Kidney (tissue), 14 donors: ENCODE data around the gene ENPP6. TPM values are rescaled to one million over a fixed set of nuclear protein-coding genes. Genes with fewer than 3 reads are reported as not detected.
A peak's percentile ranks its signal among the peaks of the same experiment; 100 is the strongest.

Experiments used
- DNase-seq, 5 donors: peaks; one replicate each; pipeline ENCODE4 v3.0.0-alpha.2; 2013 to 2020
- FAIRE-seq: peaks from 2 replicates; lab custom pipeline; 2012; peaks lifted over from hg19 to GRCh38; lab: Jason Lieb, UNC
- H3K27ac ChIP-seq, 2 donors: one replicate each; pipeline ENCODE4 v1.7.0; 2013; ENCODE audit warnings: low read depth in 2 of 2, low read length in 2 of 2, inconsistent platforms in 1 of 2
- H3K27me3 ChIP-seq: one replicate; pipeline ENCODE4 v1.7.1; 2013; ENCODE audit warnings: low read length, inconsistent platforms; ENCODE audit not compliant: control insufficient read depth, insufficient read depth
- H3K36me3 ChIP-seq, 3 donors: one replicate each; pipeline versions ENCODE4 v1.7.0 to v1.7.1; 2013; ENCODE audit warnings: low read length in 3 of 3, control low read depth in 1 of 3, inconsistent platforms in 1 of 3; ENCODE audit not compliant: insufficient read depth in 3 of 3, control insufficient read depth in 2 of 3
- H3K4me1 ChIP-seq, 3 donors: one replicate each; pipeline versions ENCODE4 v1.7.0 to v1.7.1; 2013; ENCODE audit warnings: low read length in 3 of 3, inconsistent platforms in 1 of 3, low read depth in 1 of 3; ENCODE audit not compliant: control insufficient read depth in 2 of 3, insufficient read depth in 2 of 3
- H3K4me3 ChIP-seq, 3 donors: one replicate each; pipeline versions ENCODE4 v1.7.0 to v1.8.1; 2013; ENCODE audit warnings: low read length in 3 of 3, control low read depth in 1 of 3, inconsistent platforms in 1 of 3
- H3K9ac ChIP-seq, 3 donors: one replicate each; pipeline versions ENCODE4 v1.7.0 to v1.7.1; 2013; ENCODE audit warnings: low read length in 3 of 3, control low read depth in 1 of 3, inconsistent platforms in 1 of 3
- H3K9me3 ChIP-seq, 3 donors: one replicate each; pipeline versions ENCODE4 v1.7.0 to v1.7.1; 2013; ENCODE audit warnings: low read length in 3 of 3, control low read depth in 1 of 3, inconsistent platforms in 1 of 3; ENCODE audit not compliant: control insufficient read depth in 2 of 3, insufficient read depth in 1 of 3
- intact Hi-C: fragments of 100-400 bp; cut with DNase I; formaldehyde crosslinking; loops from one replicate; pipeline ENCODE4 v1.11.1; 2022
- polyA plus RNA-seq: library from polyadenylated mRNA; stranded (reverse); fragments of 350-450 nt; fragmentation: Illumina TruSeq; extraction: RNeasy Lipid Tissue Mini Kit (QIAGEN cat#74804); gene quantifications from one replicate; pipeline ENCODE4 v1.2.3, GENCODE V29; 2014; ENCODE audit warnings: low read depth, low replicate concordance; ENCODE audit not compliant: insufficient read depth
- total RNA-seq: library from RNA; stranded (reverse); fragmentation: NEBNext Ultra II Directional; extraction: Animal tissue kit (Norgen Biotek cat#: 25700); gene quantifications from one replicate; pipeline ENCODE4 v1.2.1, GENCODE V29; 2021
- TF ChIP-seq, protein P1 (sequence below): IDR thresholded peaks from 3 replicates; pipeline ENCODE4 v1.5.1; 2012; ENCODE audit warnings: mild to moderate bottlenecking, moderate library complexity, borderline replicate concordance; ENCODE audit not compliant: insufficient read depth; ENCODE audit errors: extremely low read depth
- donor health status: control.
- donor health status: control.
- donor health status: control.
- donor health status: control.
- donor health status: control.
- donor health status: DM: yes; HTN: yes; CAD: no.
- donor health status: Normal renal cell carcinoma (clear cell type).

Gene ENPP6
- total and polyA plus RNA-seq, 2 donors from 2014 or later = 0.91 to 7.2 TPM

DNA sequence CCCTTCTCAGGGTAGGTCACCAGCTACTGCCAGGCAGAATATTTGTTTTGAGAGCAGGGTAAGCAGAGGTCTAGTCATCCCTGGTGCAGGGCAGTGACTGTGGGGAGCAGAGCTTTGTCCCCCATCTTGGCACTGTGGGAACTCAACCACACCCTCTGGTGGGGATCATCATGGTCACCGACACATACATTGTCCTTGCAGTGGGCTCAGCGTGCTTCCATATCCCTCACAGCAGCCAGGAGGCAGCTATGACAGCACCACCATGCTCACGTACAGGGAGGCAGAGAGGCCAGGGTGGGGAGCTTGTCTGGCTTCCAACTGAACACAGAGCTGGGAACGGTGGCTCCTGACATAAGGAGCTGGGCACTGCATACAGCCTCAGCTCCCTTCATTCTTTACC lies 102.3 kb downstream of the ENPP6 start:
- Histone ChIP-seq H3K9me3 (no peaks in the 10 kb centered on the region), H3K4me3 (no peak overlapping the region), H3K36me3 (no peaks in the 10 kb centered on the region), H3K27ac (no peak overlapping the region), H3K27me3 (no peaks in the 10 kb centered on the region), H3K4me1 (peaks cover 0 to 3% (median 0%) of the 10 kb centered on the region in 3 donors), H3K9ac (no peak overlapping the region)
- intact Hi-C loops = no loop called here
- DNase-seq = peak in 1 of 5 donors; percentile 29
- no peak for FAIRE-seq
- TF ChIP-seq, protein P1, sequence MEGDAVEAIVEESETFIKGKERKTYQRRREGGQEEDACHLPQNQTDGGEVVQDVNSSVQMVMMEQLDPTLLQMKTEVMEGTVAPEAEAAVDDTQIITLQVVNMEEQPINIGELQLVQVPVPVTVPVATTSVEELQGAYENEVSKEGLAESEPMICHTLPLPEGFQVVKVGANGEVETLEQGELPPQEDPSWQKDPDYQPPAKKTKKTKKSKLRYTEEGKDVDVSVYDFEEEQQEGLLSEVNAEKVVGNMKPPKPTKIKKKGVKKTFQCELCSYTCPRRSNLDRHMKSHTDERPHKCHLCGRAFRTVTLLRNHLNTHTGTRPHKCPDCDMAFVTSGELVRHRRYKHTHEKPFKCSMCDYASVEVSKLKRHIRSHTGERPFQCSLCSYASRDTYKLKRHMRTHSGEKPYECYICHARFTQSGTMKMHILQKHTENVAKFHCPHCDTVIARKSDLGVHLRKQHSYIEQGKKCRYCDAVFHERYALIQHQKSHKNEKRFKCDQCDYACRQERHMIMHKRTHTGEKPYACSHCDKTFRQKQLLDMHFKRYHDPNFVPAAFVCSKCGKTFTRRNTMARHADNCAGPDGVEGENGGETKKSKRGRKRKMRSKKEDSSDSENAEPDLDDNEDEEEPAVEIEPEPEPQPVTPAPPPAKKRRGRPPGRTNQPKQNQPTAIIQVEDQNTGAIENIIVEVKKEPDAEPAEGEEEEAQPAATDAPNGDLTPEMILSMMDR = no peak

DNA sequence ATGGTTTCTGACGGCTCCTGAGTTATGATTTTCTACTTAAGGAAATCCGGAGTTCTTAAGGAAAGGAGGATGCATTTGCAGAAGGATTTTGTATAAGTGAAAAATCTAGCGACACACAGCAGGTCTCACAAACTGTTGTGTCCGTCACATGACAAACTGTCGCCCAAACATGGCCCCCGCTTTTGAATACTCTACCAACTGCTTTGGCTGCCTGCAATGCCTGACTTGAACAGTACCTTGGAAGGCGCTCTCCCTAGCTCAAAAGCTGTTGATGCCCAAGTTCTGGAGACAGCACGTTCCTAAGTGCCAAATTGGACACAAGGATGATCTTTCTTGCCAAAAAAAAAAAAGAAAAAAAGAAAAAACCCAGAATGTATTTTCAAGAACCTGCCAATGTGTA lies 103.2 kb downstream of the ENPP6 start:
- H3K27me3 ChIP-seq = no peaks in the 10 kb centered on the region
- FAIRE-seq = no peak
- peak in 1 of 5 donors; percentile 47 for DNase-seq
- H3K27ac ChIP-seq = no peak overlapping the region
- no peaks in the 10 kb centered on the region for H3K9me3 ChIP-seq
- intact Hi-C loops = no loop called here
- H3K9ac ChIP-seq = no peak overlapping the region
- TF ChIP-seq, protein P1 = no peak
- peaks cover 0 to 3% (median 0%) of the 10 kb centered on the region in 3 donors for H3K4me1 ChIP-seq
- no peak overlapping the region for H3K4me3 ChIP-seq
- no peaks in the 10 kb centered on the region for H3K36me3 ChIP-seq

DNA sequence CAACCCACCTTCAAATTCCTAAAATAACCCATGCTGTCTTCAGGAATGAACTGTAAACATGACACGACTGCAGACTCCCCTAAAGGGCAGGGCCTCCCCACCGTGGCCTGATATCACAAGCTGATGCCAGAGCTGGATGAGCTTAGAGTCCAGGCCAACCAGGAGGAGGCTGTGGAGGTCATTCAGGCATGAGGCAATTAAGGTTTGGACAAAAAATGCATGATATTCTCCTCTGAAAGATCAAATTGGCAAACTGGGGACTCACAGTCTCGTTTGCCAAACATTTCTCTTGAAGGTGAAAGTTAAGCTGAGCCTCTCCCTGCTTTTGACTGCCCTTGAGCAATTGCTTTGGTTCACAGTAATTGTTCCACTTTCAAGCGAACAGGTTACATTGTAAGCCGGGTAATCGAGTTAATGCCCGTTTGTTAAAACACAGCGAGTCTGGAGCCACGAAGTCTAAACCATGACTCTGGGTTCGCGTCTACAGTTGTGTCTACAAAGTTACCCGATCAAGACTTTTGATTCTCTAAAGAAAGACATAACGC lies 105.6 kb downstream of the ENPP6 start:
- TF ChIP-seq, protein P1 = no peak
- intact Hi-C loops = no loop called here
- no peak overlapping the region for H3K4me3 ChIP-seq
- H3K9me3 ChIP-seq = no peaks in the 10 kb centered on the region
- H3K27me3 ChIP-seq = no peaks in the 10 kb centered on the region
- FAIRE-seq = no peak
- no peaks in the 10 kb centered on the region for H3K36me3 ChIP-seq
- H3K9ac ChIP-seq = no peak overlapping the region
- no peak for DNase-seq
- H3K4me1 ChIP-seq = peaks cover 0 to 3% (median 0%) of the 10 kb centered on the region in 3 donors
- H3K27ac ChIP-seq = no peak overlapping the region
